Heart right ventricle (tissue), 16 donors: Measurements from ENCODE around the gene MRPS7. TPM values are rescaled to one million over a fixed set of nuclear protein-coding genes. Genes with fewer than 3 reads are reported as not detected.
"Not testable (repeated sequence)": the region's sequence is repeated elsewhere in the genome, so short reads cannot be mapped to it uniquely, and the experiment has no call there.

ENCODE experiments used
- ATAC-seq, 8 donors: fragments of 200-7000 bp; cut with Tn5 transposase; one replicate each; pipeline ENCODE4 v1.9.1; 2020; ENCODE audit warnings: mild to moderate bottlenecking in 8 of 8, moderate library complexity in 8 of 8, moderate number of reproducible peaks in 1 of 8
- DNase-seq, 2 donors: peaks; one replicate each; pipeline ENCODE4 v3.0.0-alpha.2; 2020
- H3K27ac ChIP-seq, 10 donors: fragments of 200-600 bp; sonication (generic) in 2 of 10; one replicate each; pipeline versions ENCODE4 v1.5.0 to v1.8.0; 2020 to 2022; ENCODE audit warnings: mild to moderate bottlenecking in 3 of 10
- H3K27me3 ChIP-seq, 7 donors: fragments of 200-600 bp; one replicate each; pipeline ENCODE4 v1.8.0; 2021 to 2022; ENCODE audit warnings: mild to moderate bottlenecking in 2 of 7
- H3K36me3 ChIP-seq, 9 donors: fragments of 200-600 bp; sonication (generic) in 1 of 9; one replicate each; pipeline versions ENCODE4 v1.5.0 to v1.8.0; 2020 to 2022; ENCODE audit warnings: mild to moderate bottlenecking in 2 of 9
- H3K4me1 ChIP-seq, 9 donors: fragments of 200-600 bp; sonication (generic) in 1 of 9; one replicate each; pipeline versions ENCODE4 v1.5.0 to v1.8.0; 2020 to 2022; ENCODE audit warnings: mild to moderate bottlenecking in 4 of 9
- H3K4me3 ChIP-seq, 10 donors: fragments of 200-600 bp; sonication (generic) in 2 of 10; one replicate each; pipeline versions ENCODE4 v1.5.0 to v1.8.0; 2020 to 2022; ENCODE audit warnings: mild to moderate bottlenecking in 7 of 10, moderate library complexity in 2 of 10
- H3K9me3 ChIP-seq, 11 donors: fragments of 200-600 bp in 10 of 11; sonication (generic) in 2 of 11; one replicate each; pipeline versions ENCODE4 v1.5.0 to v1.8.0; 2013 to 2022; ENCODE audit warnings: mild to moderate bottlenecking in 2 of 11, control low read depth in 1 of 11, moderate library complexity in 1 of 11
- CTCF ChIP-seq, 9 donors: fragments of 200-600 bp; sonication (generic) in 2 of 9; IDR thresholded peaks; one replicate each; pipeline versions ENCODE4 v1.5.0 to v1.8.0; 2021 to 2022; ENCODE audit warnings: antibody characterized with exemption in 9 of 9, mild to moderate bottlenecking in 5 of 9, moderate library complexity in 1 of 9
- WGBS, 2 donors: extraction: QIAGEN DNeasy Blood & Tissue Kit; methylation state at CpG; one replicate each; pipeline ENCODE4 v1.1.7; 2013; ENCODE audit warnings: inconsistent platforms in 1 of 2; 5-methylcytosine and 5-hydroxymethylcytosine counted together
- intact Hi-C, 10 donors: fragments of 100-400 bp; cut with DNase I; formaldehyde crosslinking; loops; one replicate each; pipeline versions ENCODE4 v1.11.1 to v1.14.2; 2022
- polyA plus RNA-seq, 2 donors: library from polyadenylated mRNA; stranded (reverse); fragments of 200-250 nt; gene quantifications; one replicate each; pipeline ENCODE4 v1.2.3, GENCODE V29; 2013
- total RNA-seq, 10 donors: library from RNA; stranded (reverse); fragmentation: NEBNext Ultra II Directional in 3 of 10; extraction: Animal tissue kit (Norgen Biotek cat#: 25700) in 3 of 10; gene quantifications; one replicate each; pipeline versions ENCODE4 v1.2.1 to v1.2.4, GENCODE V29; 2021 to 2023
- donor health status: Arrhythmogenic right ventricular cardiomyopathy.
- donor health status: ischemic (EF 13 %, LVEDD 7.1; RV severe dilation, severe dysfunction).
- donor health status: healthy with polysubstance abuse.
- donor health status: DM: no; HTN: yes; CAD: no.
- donor health status: DM: no; HTN: no; CAD: no.
- donor health status: ischemic (EF 25% LVEDD 6.9; RV normal size, moderate dysfunction).
- donor health status: ischemic (EF 25% LVEDD 5.7; RV mildly dilated, moderate dysfunction).
- donor health status: healthy.
- donor health status: DM: yes; HTN: yes; CAD: no.
- donor health status: Ischemic cardiomyopathy.
- donor health status: ischemic (EF 35%, LVEDD 5.7; RV mildly dilated, moderate dysfunction).
- donor health status: nonischemic (EF 11% LVEDD 7.7; RV severe dilation, severe dysfunction).
- donor health status: DM: yes; HTN: yes; CAD: no.
- donor health status: PGD.
- donor health status: ischemic (EF 29% LVEDD 5.4; RV normal size, mild dysfunction).
- donor health status: nonischemic (EF 23%, LVEDD 6.1; RV moderate dilation, normal function).

Gene MRPS7
- total and polyA plus RNA-seq, 12 donors: 98.9 to 179 (median 144) TPM

- Histone ChIP-seq H3K36me3 (peaks cover 0 to 30% (median 16%) of the 10 kb centered on the region in 9 donors), H3K27me3 (no peaks in the 10 kb centered on the region), H3K27ac (peak overlapping the region in 9 of 10 donors; percentile 10 to 77 (median 45)), H3K4me3 (peak overlapping the region in 6 of 10 donors; percentile 14 to 34 (median 26)), H3K4me1 (peaks cover 0 to 35% (median 22%) of the 10 kb centered on the region in 9 donors), H3K9me3 (no peaks in the 10 kb centered on the region)
- DNase-seq (no peak), ATAC-seq (peak; percentile 43 to 83 (median 65))
- no peak for TF ChIP-seq CTCF (IDR thresholded peaks at IDR 0.05)
- WGBS, 2 donors: 48 to 52% methylated on average over 11 of the region's 11 CpGs
- intact Hi-C loops: no loop called here
Observed at GRCh38 chr17:75250009-75250471, 11.6 kb upstream of the MRPS7 start.

- no peak for TF ChIP-seq CTCF (IDR thresholded peaks at IDR 0.05)
- intact Hi-C loops: no loop called here
- DNase-seq: no peak
- 91 to 93% methylated on average over 8 of the region's 8 CpGs for WGBS, 2 donors
- Histone ChIP-seq H3K9me3 (no peaks in the 10 kb centered on the region), H3K4me3 (no peak overlapping the region), H3K27ac (peak overlapping the region in 1 of 10 donors; percentile 65), H3K4me1 (peaks cover 0 to 37% (median 26%) of the 10 kb centered on the region in 9 donors), H3K27me3 (no peaks in the 10 kb centered on the region), H3K36me3 (peaks cover 0 to 11% (median 0%) of the 10 kb centered on the region in 9 donors)
- peak in 1 of 8 donors; percentile 38 for ATAC-seq
Observed at GRCh38 chr17:75252039-75252816, 9.5 kb upstream of the MRPS7 start.

GRCh38 chr17:75255954-75256698 is 5.6 kb upstream of the MRPS7 start:
- intact Hi-C loops, ATAC-seq, H3K9me3 ChIP-seq, DNase-seq, H3K36me3 ChIP-seq, H3K4me3 ChIP-seq, H3K27me3 ChIP-seq: not testable (repeated sequence)
- H3K4me1 ChIP-seq: peaks cover 4 to 40% (median 23%) of the 10 kb centered on the region in 9 donors
- peak overlapping the region in 5 of 10 donors; percentile 10 to 60 (median 40) for H3K27ac ChIP-seq
- 70 to 74% methylated on average over 9 to 11 of the region's 11 CpGs for WGBS, 2 donors

GRCh38 chr17:75257228-75257627 is 4.5 kb upstream of the MRPS7 start:
- H3K9me3 ChIP-seq, DNase-seq, H3K36me3 ChIP-seq, H3K4me3 ChIP-seq, ATAC-seq, H3K27me3 ChIP-seq, intact Hi-C loops, H3K27ac ChIP-seq: not testable (repeated sequence)
- WGBS, 2 donors: 46 to 63% methylated on average over 2 of the region's 2 CpGs
- peaks cover 4 to 41% (median 24%) of the 10 kb centered on the region in 9 donors for H3K4me1 ChIP-seq

- peak in 1 of 9 donors; percentile 27 for TF ChIP-seq CTCF (IDR thresholded peaks at IDR 0.05)
- Histone ChIP-seq H3K4me3 (peak overlapping the region; percentile 75 to 100 (median 94)), H3K4me1 (peaks cover 4 to 49% (median 33%) of the 10 kb centered on the region in 9 donors), H3K27me3 (no peaks in the 10 kb centered on the region), H3K36me3 (peaks cover 0 to 32% (median 23%) of the 10 kb centered on the region in 9 donors), H3K27ac (peak overlapping the region; percentile 93 to 99 (median 97)), H3K9me3 (no peaks in the 10 kb centered on the region)
- intact Hi-C loops: no loop called here
- DNase-seq (no peak), ATAC-seq (peak in 4 of 8 donors; percentile 2 to 24 (median 4))
- WGBS, 2 donors: 2 to 3% methylated on average over 30 to 31 of the region's 31 CpGs
Observed at GRCh38 chr17:75260641-75261335, 891 bp upstream of the MRPS7 start.
